ENCODE measurements around the gene LHX5.
"Not testable (repeated sequence)": the region's sequence is repeated elsewhere in the genome, so short reads cannot be mapped to it uniquely, and the experiment has no call there.

LHX5 gene
- long read RNA-seq, donor 1 = 0 reads
- long read RNA-seq, donor 2 = 0 reads
- long read RNA-seq, donor 3 = 0 reads
- long read RNA-seq, donor 4 = 0 reads
- long read RNA-seq, donor 5 = 0 reads
- long read RNA-seq, donor 6 = 0 reads
- long read RNA-seq, donor 7 = 0 reads
- long read RNA-seq, donor 8 = 0 reads

GRCh38 chr12:113471619-113472171 is at the start of gene LHX5:
TSS of gene LHX5 (minus strand) at chr12:113471871. CDS start at chr12:113471498, 373 bp downstream.
- no peak for DNase-seq

DNA sequence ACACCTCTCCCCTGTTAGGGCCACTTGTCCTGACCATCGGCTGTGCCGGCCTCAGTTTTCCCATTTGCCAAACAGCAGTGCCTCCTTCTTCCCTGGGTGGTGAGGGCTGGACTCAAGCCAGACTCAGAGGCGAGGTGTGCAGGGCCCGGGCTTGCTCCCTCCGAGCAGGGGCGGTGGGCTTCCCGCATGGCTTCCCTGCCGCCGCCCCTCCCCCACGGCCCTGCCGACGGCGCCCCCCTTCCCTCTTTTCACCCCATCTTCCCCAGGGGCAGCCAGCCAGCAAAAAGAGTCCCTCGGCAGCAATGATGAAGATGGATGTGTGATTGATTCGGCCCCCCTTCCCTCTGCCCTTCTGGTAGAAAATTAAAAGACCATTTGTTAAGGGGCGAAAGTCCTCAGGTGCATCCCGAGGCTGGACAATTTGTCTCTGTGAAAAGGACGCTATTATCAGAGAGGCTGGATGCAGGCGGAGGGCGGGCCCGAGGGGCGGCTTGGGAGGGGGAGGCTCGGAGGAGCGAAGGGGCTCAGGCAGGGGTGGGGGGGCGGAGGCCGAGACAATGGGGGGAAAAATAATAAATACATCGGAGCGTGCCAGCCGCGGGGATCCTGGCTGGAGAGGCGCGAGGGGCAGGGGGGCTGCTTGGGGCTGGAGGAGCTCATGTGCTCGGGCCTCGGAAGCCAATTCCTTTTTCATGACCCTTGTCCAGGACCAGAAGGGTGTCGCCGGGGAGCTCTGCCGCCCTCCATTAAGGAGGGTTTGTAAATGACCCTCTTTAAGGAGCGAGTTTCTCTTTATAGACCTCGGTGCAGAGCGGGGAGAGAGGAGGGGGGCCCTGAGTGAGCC is 48.0 kb upstream of the LHX5 start:
- DNase-seq = no peak

DNA sequence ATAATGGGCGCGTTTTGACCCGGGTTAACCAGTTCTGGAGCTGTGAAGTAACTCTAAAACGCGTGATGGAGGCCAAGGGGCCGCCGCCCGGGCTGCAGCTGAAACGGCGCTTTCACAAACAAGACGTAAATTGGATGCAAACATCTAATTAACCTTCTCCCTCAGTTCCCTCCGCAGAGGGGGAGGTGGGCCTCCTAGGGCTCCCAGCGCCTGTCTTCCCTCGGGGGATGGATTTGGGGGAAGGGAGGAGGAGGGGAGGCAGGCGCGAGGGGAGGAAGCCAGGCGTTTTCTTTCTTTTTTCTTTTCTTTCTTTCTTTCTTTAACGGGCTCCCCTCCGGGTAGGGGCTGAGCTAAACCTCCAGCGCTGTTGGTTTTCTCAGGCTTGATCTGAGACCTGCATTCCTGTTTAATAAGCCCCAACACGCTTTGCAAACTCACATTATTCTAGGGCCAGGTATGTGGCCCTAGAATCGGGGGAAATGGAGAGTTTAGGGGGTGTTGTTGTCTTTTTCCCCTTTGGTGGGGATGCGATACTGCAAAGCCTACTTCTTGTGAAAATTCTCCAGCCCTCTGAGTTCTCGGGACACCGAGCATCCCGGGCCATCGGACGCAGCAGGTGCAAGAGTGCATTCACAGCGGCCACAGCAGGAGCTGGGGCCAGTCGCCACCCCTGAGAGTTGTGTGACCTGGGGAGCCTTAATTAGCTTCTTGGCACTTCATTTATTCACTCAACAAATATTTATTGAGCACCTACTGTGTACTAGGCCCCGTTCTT is 43.6 kb upstream of the LHX5 start:
- no peak for DNase-seq

DNA sequence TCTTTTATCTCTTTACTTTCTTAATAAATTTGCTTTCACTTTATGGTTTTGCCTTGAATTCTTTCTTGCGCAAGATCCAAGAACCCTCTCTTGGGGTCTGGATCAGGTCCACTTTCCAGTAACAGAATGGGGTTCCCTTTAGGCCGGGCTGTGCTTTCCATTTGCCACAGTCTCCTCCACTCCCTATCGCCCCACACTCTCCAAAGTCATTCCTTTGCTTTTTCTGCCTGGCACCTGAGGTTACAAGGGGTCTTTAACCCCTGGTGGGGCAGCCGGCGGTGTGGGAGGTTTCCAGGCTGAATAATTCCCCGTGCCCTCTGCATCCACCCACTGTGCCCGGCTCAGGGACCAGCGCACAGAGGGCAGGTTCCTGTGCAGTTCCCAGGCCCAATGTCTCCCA is 42.9 kb upstream of the LHX5 start:
- no peak for DNase-seq

DNA sequence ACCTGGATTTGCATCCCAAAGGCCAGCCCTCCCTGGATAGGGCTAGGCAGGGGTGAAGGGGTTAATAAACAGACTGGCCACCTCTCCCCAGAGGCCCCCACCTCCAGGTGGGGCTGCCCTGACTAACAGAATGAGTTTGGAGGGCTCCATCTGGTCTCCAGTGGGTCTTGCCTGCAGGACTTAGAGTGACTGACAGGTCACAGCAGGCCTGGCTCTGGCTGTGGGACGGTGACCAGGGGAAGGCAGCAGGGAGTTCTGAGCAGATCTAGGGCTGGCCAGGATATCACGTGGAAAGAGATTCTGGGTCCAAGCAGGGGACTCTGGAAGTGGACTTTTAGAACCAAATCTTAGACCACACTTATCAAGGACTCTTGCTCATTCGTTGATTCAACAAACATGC is 40.9 kb upstream of the LHX5 start:
- no peak for DNase-seq

DNA sequence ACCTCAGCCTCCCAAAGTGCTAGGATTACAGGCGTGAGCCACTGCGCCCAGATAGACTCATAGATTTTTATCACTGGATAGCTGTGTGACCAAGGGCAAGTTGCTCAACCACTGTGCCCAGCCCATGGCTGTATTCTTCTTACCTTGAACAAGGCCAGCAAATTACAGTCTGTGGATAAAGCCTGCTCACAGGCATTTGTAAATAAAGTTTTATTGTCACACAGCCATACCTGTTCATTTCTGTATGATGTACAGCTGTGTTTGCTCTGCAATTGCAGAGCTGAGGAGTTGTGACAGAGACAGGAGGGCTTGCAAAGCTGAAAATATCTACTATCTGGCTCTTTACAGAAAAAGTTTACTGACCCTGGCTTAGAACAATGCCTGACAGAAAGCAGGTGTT is 35.2 kb upstream of the LHX5 start:
- DNase-seq = no peak

DNA sequence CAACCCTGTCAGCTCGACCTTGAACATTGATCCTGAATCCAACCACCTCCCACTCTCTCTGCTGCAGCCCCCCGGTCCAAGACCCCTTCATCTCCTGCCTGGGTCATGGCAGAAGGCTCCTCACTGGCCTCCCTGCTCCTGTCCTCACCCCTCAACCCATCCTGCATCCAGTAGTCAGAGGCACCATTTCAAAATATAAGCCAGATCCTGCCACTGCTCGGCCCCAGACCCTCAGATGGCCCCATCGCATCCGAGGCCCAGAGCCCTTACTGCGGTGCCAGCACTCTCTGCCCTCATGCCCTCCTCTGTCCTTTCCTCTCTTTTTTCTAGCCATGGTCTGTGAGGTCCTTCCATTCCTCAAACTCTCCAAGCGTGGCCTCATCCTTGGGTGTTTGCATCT is 34.3 kb upstream of the LHX5 start:
- no peak for DNase-seq

DNA sequence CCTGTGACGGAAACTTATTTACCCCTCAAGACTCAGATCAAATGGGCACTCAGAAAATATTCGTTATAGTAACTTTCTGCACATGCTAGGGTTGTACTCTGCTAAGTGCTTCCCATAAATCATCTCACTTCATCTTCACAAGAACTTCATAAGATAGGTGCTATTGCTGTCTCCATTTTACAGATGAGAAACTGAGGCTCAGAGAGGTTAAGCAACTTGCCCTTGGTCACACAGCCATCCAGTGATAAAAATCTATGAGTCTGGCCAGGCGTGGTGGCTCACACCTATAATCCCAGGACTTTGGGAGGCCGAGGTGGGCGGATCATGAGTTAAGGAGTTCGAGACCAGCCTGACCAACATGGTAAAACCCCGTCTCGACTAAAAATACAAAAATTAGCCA is 33.2 kb upstream of the LHX5 start:
- no peak for DNase-seq

GRCh38 chr12:113500782-113501311 is 29.2 kb upstream of the LHX5 start:
- DNase-seq = no peak

- no peak for DNase-seq
Measured at GRCh38 chr12:113500306-113500675, 28.6 kb upstream of the LHX5 start.

DNA sequence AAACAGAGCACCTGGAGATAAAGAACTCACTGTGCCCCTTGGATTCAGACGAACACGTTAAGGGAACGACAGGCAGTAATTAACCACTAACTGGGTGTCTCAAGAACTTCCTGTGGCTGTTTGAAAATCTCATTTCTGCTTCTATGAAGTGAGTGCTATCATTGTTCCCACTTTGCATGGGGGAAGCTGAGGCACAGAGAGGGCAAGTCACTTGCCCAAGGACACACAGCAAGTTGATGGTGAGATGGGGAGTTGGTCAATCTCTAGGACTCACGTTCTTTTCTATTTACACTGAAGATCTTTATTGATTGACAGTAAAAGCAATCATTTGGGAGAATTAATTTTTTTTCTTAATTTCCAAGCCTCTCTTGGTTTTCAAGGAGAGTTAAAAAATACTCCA is 26.8 kb upstream of the LHX5 start:
- no peak for DNase-seq

DNA sequence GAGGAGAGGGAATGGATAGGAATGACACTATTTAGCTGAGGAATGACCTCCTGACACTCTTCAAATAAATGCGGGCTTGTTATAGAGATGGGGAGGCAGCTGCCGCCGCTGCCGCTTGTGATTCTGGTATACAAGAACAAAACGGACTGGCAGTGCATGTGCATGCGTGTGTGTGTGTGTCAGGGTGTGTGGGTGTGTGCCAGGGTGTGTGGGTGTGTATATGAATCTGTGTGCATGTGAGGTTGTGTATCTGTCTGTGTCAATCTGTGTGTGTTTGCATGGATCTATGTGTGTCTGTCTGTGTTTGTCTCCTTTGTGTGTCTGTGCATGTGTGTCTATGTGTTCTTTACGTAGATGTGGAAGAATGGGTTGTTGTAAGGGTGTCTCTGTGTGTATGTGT is 26.0 kb upstream of the LHX5 start:
- no peak for DNase-seq

DNA sequence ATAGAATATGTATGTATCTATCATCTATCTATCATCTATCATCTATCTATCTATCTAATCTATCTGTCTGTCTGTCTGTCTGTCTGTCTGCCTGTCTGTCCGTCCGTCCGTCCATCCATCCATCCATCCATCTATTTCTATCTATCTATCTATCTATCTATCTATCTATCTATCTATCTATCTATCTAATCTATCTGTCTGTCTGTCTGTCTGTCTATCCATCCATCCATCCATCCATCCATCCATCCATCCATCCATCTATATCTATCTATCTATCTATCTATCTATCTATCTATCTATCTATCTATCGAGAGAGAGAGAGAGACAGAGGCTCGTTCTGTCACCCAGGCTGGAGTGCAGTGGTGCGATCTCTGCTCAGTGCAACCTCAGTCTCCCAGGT is 24.3 kb upstream of the LHX5 start:
- DNase-seq = not testable (repeated sequence)

DNA sequence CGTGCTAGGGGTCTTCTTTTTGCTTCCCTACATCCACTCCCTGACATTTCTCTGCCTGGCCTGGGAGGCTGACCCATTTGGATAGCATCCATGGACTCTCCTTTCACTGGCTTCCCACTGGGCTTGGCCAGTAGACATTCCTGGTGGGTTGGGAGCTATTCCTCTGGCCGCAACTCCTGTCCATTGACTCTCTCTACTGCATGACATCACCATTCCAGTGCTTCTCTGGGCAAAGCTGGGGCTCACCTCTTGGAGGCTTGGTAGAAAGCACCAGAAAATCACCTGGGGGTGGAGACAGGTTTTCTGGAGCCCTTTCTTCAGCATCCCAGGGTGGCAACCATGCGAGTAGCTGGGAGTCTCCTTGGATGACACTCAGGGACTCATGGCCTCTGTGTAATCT is 16.7 kb upstream of the LHX5 start:
- no peak for DNase-seq

- DNase-seq = no peak
Measured at GRCh38 chr12:113486722-113487121, 15.1 kb upstream of the LHX5 start.

DNA sequence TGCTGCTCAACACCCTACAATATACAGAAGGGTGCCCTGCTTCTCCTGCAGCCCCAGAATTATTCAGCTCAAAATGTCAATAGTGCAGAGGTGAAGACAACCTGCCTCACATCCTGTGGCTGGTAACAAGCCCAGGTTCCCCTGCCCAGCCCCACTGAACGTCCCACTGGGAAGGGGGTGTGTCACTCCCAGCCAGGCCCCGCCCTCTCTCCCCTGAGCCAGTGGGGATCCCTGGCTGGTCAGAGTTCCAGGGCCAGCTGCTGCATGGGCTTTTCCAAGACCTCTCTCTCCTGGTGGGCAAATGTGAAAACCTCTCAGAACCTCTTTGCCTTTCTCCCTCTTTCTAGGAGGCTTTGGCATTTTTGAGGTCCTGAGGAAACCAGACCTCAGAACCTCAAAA is 13.7 kb upstream of the LHX5 start:
- DNase-seq = no peak

- no peak for DNase-seq
Measured at GRCh38 chr12:113482334-113482733, 10.7 kb upstream of the LHX5 start.

GRCh38 chr12:113480336-113480971 is 8.8 kb upstream of the LHX5 start:
- no peak for DNase-seq

DNA sequence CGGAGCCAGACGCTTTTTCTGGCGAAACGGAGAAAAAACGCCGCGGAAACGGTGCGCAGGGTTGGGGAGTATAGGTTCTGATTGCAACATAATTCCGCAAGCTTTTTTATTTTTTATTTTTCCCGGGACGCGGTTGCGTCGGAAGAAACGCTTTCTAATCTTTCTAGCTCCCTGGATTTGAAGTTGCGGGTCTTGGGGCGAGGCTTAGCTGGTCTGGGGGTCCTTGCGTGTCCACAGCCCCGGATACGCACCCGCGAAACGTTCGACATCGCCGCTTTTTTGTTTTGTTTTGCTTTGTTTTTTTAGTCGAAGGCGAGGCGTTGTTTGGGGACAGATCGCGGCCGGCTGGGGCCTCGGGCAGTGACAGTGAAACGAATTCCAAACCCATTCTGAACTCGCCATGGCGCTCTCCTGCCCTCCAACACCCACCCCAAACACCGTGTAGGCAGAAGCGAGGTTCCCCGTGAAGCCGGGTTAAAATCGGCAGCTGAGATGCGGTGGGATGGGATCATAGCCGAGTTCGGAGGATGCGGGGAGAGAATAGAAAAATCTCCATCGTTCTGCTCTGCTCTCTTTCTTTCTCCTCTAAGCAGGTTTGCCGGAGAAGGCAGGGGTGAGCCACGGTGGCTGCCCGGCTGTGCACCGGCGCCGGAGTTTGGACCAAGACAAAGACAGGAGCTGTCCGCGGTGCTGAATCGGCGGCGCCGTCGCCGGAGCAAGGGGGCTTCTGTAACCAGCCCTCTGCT is 8.1 kb upstream of the LHX5 start:
- DNase-seq = peak; percentile 68

- no peak for DNase-seq
Measured at GRCh38 chr12:113479216-113479589, 7.5 kb upstream of the LHX5 start.

- no peak for DNase-seq
Measured at GRCh38 chr12:113478351-113479011, 6.8 kb upstream of the LHX5 start.

Data from right kidney (tissue), 9 donors.